Measurements from ENCODE around the gene LPGAT1. TPM values are rescaled to one million over a fixed set of nuclear protein-coding genes. Genes with fewer than 3 reads are reported as not detected.
"Not testable (repeated sequence)": the region's sequence is repeated elsewhere in the genome, so short reads cannot be mapped to it uniquely, and the experiment has no call there.

Gene LPGAT1
- total RNA-seq, 4 donors from 2014 or later = 49.0 to 76.2 (median 62.2) TPM

- WGBS = 85% methylated on average over 18 of the region's 25 CpGs
- peak; percentile 89 for DNase-seq (ENCODE audit: extremely low spot score)
Observed at GRCh38 chr1:211874521-211875347, 44.2 kb upstream of the LPGAT1 start.

GRCh38 chr1:211873731-211874130 lies 43.2 kb upstream of the LPGAT1 start:
- H3K4me3 ChIP-seq; H3K27ac ChIP-seq (replicated peaks in 1 of 4); H3K27me3 ChIP-seq; H3K36me3 ChIP-seq; H3K4me1 ChIP-seq; intact Hi-C loops (cut with DNase I); H3K9me3 ChIP-seq; DNase-seq (ENCODE audit: extremely low spot score): not testable (repeated sequence)
- 92% methylated on average over 3 of the region's 3 CpGs for WGBS

More at GRCh38 chr1:211874521-211875347, 44.2 kb upstream of the LPGAT1 start:
- Histone ChIP-seq H3K27ac (replicated peaks in 1 of 4) (no peak overlapping the region), H3K4me3 (no peak overlapping the region), H3K27me3 (no peaks in the 10 kb centered on the region), H3K36me3 (no peaks in the 10 kb centered on the region), H3K4me1 (no peaks in the 10 kb centered on the region), H3K9me3 (no peaks in the 10 kb centered on the region)
- intact Hi-C loops (cut with DNase I) = no loop called here
- TF ChIP-seq CTCF (IDR thresholded peaks at IDR 0.05) = no peak

- Histone ChIP-seq H3K9me3 (peaks cover 0 to 12% (median 0%) of the 10 kb centered on the region in 4 donors), H3K4me3 (no peak overlapping the region), H3K27me3 (no peaks in the 10 kb centered on the region), H3K36me3 (no peaks in the 10 kb centered on the region), H3K4me1 (no peaks in the 10 kb centered on the region), H3K27ac (replicated peaks in 1 of 4) (no peak overlapping the region)
- TF ChIP-seq POLR2AphosphoS5 (IDR thresholded peaks at IDR 0.05) (no peak), EP300 (IDR thresholded peaks at IDR 0.05) (no peak), POLR2A (IDR thresholded peaks at IDR 0.05; ENCODE audit: low read depth) (no peak), CTCF (IDR thresholded peaks at IDR 0.05) (no peak)
- intact Hi-C loops (cut with DNase I) = no loop called here
- no peak for DNase-seq (ENCODE audit: extremely low spot score)
- 60% methylated on average over 1 of the region's 1 CpG for WGBS
Observed at GRCh38 chr1:211870156-211870555, 39.6 kb upstream of the LPGAT1 start.

- H3K4me3 ChIP-seq = no peak overlapping the region
- H3K36me3 ChIP-seq = no peaks in the 10 kb centered on the region
- no peaks in the 10 kb centered on the region for H3K27me3 ChIP-seq
- intact Hi-C loops (cut with DNase I) = no loop called here
- no peak for DNase-seq (ENCODE audit: extremely low spot score)
- H3K4me1 ChIP-seq = no peaks in the 10 kb centered on the region
- 95% methylated on average over 2 of the region's 2 CpGs for WGBS
- H3K9me3 ChIP-seq = peaks cover 0 to 12% (median 0%) of the 10 kb centered on the region in 4 donors
- no peak overlapping the region for H3K27ac ChIP-seq (replicated peaks in 1 of 4)
- TF ChIP-seq POLR2AphosphoS5 (IDR thresholded peaks at IDR 0.05) (no peak), EP300 (IDR thresholded peaks at IDR 0.05) (no peak), POLR2A (IDR thresholded peaks at IDR 0.05; ENCODE audit: low read depth) (no peak), CTCF (IDR thresholded peaks at IDR 0.05) (no peak)
Observed at GRCh38 chr1:211865180-211865579, 34.6 kb upstream of the LPGAT1 start.

GRCh38 chr1:211859405-211859804 lies 28.8 kb upstream of the LPGAT1 start:
- Histone ChIP-seq H3K4me1 (no peaks in the 10 kb centered on the region), H3K27me3 (no peaks in the 10 kb centered on the region), H3K9me3 (no peaks in the 10 kb centered on the region), H3K36me3 (no peaks in the 10 kb centered on the region), H3K4me3 (no peak overlapping the region), H3K27ac (replicated peaks in 1 of 4) (no peak overlapping the region)
- DNase-seq (ENCODE audit: extremely low spot score) = no peak
- TF ChIP-seq POLR2AphosphoS5 (IDR thresholded peaks at IDR 0.05) (no peak), CTCF (IDR thresholded peaks at IDR 0.05) (no peak), POLR2A (IDR thresholded peaks at IDR 0.05; ENCODE audit: low read depth) (no peak), EP300 (IDR thresholded peaks at IDR 0.05) (no peak)
- WGBS = 79% methylated on average over 3 of the region's 3 CpGs
- intact Hi-C loops (cut with DNase I) = no loop called here

Measured in esophagus muscularis mucosa (tissue), 4 donors.